Brain microvascular endothelial cell (primary cell): ENCODE results near the gene SPINT3.
A peak's percentile ranks its signal among the peaks of the same experiment; 100 is the strongest.

Experiments
- DNase-seq: peaks from one replicate; pipeline ENCODE4 v3.0.0-alpha.2; 2020
- H3K27ac ChIP-seq: fragments of 250-450 bp; sonication (Bioruptor Pico); 2 replicates; pipeline ENCODE4 v1.5.1; 2020; ENCODE audit warnings: mild to moderate bottlenecking, moderate library complexity
- H3K27me3 ChIP-seq: fragments of 250-450 bp; sonication (Bioruptor Pico); replicated peaks from 2 replicates; pipeline ENCODE4 v1.5.1; 2020; ENCODE audit warnings: mild to moderate bottlenecking
- H3K36me3 ChIP-seq: fragments of 250-450 bp; sonication (Bioruptor Pico); replicated peaks from 2 replicates; pipeline ENCODE4 v1.5.1; 2020; ENCODE audit warnings: mild to moderate bottlenecking
- H3K4me3 ChIP-seq: 2 replicates; pipeline ENCODE4 v1.5.1; 2011; ENCODE audit warnings: low read depth, mild to moderate bottlenecking, control low read depth, low read length, moderate library complexity
- in situ Hi-C: cut with HindIII; loops from 2 replicates; pipeline ENCODE4 v1.10.0; 2017; ENCODE audit warnings: low sequenced_read_pairs, low pct_ligation_motif_present
- TF ChIP-seq, protein P1 (sequence below): IDR thresholded peaks from 2 replicates; pipeline ENCODE4 v1.5.1; 2011; ENCODE audit warnings: low read depth, mild to moderate bottlenecking, moderate library complexity, low read length, control low read depth, inconsistent platforms; ENCODE audit errors: missing control alignments

The SPINT3 gene

DNA sequence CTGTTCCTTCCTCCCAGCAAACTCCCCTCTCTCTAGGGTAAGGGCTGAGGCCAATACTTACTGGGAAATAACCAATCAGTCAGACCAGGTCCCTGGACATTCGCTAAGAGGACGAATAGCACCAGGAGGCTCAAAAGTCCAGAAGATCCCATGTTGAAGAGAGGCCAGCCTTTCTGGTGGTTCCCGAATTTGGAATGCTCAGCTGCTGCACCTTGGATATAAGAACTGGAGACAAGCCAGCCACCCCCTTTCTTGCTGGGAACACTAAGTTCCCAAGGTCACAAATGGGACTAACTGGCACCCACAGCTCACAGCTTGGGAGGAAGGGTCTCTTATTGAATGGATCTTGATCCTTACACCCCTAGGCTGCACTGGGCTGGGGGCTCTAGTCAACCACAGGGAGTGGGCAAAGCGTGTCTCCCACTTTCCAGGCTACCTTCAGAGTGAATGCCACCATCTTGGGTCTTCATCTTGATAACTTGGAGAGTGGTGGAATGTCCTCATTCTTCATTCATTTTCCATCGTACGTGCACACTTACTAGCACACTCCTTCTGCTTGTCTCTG is 31.9 kb upstream of the SPINT3 start, which contains the start of gene EPPIN:
Gene EPPIN (minus strand): TSS at position 196 of the 565 bp plus-strand sequence. CDS start 44 bp downstream, at position 152.
- Histone ChIP-seq H3K4me3 (no peak within 1 kb of the TSS), H3K36me3 (no peaks in the 10 kb centered on the region), H3K27me3 (no peaks in the 10 kb centered on the region), H3K27ac (no peak within 1 kb of the TSS)
- TF ChIP-seq, protein P1, sequence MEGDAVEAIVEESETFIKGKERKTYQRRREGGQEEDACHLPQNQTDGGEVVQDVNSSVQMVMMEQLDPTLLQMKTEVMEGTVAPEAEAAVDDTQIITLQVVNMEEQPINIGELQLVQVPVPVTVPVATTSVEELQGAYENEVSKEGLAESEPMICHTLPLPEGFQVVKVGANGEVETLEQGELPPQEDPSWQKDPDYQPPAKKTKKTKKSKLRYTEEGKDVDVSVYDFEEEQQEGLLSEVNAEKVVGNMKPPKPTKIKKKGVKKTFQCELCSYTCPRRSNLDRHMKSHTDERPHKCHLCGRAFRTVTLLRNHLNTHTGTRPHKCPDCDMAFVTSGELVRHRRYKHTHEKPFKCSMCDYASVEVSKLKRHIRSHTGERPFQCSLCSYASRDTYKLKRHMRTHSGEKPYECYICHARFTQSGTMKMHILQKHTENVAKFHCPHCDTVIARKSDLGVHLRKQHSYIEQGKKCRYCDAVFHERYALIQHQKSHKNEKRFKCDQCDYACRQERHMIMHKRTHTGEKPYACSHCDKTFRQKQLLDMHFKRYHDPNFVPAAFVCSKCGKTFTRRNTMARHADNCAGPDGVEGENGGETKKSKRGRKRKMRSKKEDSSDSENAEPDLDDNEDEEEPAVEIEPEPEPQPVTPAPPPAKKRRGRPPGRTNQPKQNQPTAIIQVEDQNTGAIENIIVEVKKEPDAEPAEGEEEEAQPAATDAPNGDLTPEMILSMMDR, result no peak
- no peak for DNase-seq
- in situ Hi-C loops, result no loop called here

DNA sequence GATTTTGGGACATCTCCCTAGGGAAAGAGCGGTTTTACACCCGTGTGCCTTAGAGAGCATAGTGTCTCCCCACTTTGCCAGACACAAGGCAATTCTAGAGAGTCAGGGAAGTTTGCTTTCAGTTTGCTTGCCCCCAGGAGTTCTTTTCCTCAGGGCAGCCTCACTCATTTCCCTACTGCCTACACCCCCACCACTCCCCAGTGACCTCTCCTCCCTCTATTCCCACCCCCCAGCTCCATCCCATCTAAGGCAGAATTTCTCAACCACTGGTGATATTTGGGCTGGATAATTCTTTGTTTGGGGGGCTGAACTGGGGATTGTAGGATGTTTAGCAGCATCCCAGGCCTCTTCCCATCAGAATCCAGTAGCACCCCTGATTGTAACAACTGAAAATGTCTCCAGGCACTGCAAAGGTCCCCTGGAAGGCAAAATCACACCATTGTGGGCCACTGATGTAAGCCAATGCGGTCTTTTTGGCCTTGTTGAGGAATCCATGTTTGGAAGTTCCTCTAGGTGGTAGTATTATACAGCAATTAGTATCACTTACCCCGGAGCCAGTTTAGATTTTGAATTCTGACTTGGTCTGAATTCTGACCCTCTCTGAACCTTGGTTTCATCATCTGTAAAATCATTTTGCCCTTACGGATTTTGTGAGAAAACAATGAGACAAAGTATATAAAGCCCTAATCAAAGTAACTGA is 30.5 kb upstream of the SPINT3 start:
- no peak overlapping the region for H3K27ac ChIP-seq
- peak; percentile 0 for DNase-seq
- no peaks in the 10 kb centered on the region for H3K27me3 ChIP-seq
- no peak overlapping the region for H3K4me3 ChIP-seq
- no peaks in the 10 kb centered on the region for H3K36me3 ChIP-seq
- TF ChIP-seq, protein P1, result peak; percentile 50
- in situ Hi-C loops, result no loop called here

DNA sequence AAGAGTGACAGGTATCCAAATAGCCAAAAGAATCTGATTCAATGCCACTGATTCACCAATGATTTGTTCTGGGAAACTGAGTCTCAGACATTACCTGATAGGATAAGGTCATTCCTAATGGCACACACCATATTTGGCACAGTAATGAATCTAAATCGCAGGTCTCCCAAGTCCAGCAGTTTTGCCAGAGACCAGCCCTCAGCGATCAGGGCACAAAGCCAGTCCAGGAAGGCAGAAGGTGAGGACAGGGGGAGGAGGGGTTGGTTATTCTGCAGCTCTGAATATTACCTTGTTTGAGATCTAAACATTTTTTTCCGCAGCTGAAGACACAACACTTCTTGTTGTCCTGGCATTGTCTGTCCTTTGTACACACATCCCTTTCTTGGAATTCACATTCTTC is 29.9 kb upstream of the SPINT3 start:
- H3K27me3 ChIP-seq, result no peaks in the 10 kb centered on the region
- no peak for DNase-seq
- in situ Hi-C loops, result no loop called here
- no peak overlapping the region for H3K4me3 ChIP-seq
- H3K36me3 ChIP-seq, result no peaks in the 10 kb centered on the region
- TF ChIP-seq, protein P1, result no peak
- no peak overlapping the region for H3K27ac ChIP-seq

DNA sequence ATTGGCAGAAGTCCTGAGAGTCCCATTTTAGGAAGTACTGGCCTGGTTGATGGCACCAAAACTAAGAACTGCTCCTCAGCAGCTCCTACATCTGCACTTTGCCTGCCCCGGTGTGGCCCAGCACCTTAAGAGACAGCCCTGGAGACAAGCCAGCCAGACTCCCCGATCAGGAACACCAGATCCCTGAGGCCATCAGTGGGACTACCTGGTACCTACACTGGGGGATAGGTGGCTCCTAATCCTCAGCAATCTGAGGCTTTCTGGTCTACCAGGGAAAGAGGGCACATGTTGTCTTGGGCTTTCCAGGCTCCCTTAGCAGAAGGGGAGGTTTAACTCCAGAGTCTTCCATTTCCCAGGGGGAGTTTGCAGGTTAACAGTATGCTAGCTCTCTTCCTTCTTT is 24.0 kb upstream of the SPINT3 start, which contains the start of gene WFDC6:
Gene WFDC6 (minus strand): TSS at position 101 of the 400 bp plus-strand sequence. CDS start 75 bp downstream, at position 26.
- Histone ChIP-seq H3K27ac (no peak within 1 kb of the TSS), H3K4me3 (no peak within 1 kb of the TSS), H3K36me3 (no peaks in the 10 kb centered on the region), H3K27me3 (no peaks in the 10 kb centered on the region)
- DNase-seq, result no peak
- in situ Hi-C loops, result no loop called here
- TF ChIP-seq, protein P1, result no peak

DNA sequence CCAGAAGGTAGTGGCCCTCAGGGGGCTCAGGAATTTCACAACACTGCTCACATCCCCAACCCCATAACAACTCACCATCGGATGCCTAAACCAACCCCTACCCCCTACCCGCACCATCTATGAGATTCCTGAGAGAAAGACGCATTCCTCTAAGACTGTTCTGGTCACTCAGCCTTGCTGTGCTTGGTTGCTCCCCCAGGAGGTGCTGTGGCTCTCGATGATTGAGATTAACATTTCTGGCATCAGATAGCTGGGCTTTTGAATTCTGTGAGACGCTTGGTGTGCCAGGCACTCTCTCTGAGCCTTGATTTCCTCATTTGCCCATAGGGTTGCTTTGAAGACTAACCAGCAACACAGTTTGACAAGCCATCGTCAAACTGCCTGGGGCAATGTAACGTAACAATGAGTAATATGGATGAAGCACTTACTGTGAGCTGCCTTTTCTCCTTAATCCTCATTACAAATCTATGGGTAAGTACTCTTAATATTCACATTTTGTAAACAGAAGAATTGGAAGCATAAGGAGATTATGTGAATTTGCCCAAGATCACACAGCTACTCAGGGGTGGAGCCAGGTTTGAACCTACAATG is 22.9 kb upstream of the SPINT3 start:
- in situ Hi-C loops, result no loop called here
- Histone ChIP-seq H3K27ac (no peak overlapping the region), H3K27me3 (no peaks in the 10 kb centered on the region), H3K36me3 (no peaks in the 10 kb centered on the region), H3K4me3 (no peak overlapping the region)
- DNase-seq, result no peak
- TF ChIP-seq, protein P1, result no peak
